Mammary microvascular endothelial cell (primary cell): ENCODE results near the gene CNTD1. TPM values are rescaled to one million over a fixed set of nuclear protein-coding genes. Genes with fewer than 3 reads are reported as not detected.

ENCODE experiments used
- total RNA-seq: library from RNA; depleted of rRNA; stranded (reverse); fragments of >200 nt; gene quantifications from 2 replicates; pipeline ENCODE4 v1.2.3, GENCODE V29; 2015

The CNTD1 gene, protein sequence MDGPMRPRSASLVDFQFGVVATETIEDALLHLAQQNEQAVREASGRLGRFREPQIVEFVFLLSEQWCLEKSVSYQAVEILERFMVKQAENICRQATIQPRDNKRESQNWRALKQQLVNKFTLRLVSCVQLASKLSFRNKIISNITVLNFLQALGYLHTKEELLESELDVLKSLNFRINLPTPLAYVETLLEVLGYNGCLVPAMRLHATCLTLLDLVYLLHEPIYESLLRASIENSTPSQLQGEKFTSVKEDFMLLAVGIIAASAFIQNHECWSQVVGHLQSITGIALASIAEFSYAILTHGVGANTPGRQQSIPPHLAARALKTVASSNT
- total RNA-seq = not detected in 2 replicates

GRCh38 chr17:42798383-42799380, at the start of gene CNTD1, which contains the start of gene COA3:
TSS of gene CNTD1 (plus strand) at chr17:42798861. CDS start at chr17:42799068, 207 bp downstream.
TSS of gene COA3 (minus strand) at chr17:42798704. CDS start at chr17:42798681, 23 bp downstream.

GRCh38 chr17:42760652-42761581, 37.7 kb upstream of the CNTD1 start, which contains the start of gene RAMP2:
TSS of gene RAMP2 (plus strand) at chr17:42761227. CDS start at chr17:42761262, 35 bp downstream.

GRCh38 chr17:42773290-42774035, 25.2 kb upstream of the CNTD1 start, which contains the start of gene VPS25:
TSS of gene VPS25 (plus strand) at chr17:42773449. CDS start at chr17:42773476, 27 bp downstream.

GRCh38 chr17:42779936-42780850, 18.5 kb upstream of the CNTD1 start, which contains the start of gene WNK4:
TSS of gene WNK4 (plus strand) at chr17:42780610. CDS start at chr17:42780699, 89 bp downstream.

GRCh38 chr17:42832934-42833766, 34.5 kb downstream of the CNTD1 start, which contains the start of gene PSME3:
TSS of gene PSME3 (plus strand) at chr17:42833397. CDS start at chr17:42833632, 235 bp downstream.

DNA sequence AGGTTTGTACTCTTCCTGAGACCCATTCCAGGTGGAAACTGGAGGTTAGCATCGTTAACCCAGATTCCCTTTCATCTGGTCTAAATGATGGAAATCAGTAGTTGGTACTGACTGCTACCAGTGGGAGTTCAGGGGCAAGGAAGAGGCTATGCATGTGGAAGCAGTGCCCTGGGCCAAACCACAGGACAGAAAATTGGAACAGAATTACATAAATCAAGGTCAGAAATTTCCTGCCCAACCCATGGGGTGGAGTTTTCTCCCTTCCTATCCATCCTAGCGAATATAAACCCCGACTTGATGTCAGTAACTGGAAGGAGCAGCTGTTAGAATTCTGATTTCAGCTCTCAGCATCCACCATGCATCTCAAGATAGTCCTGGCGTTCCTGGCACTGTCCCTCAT, 45.6 kb downstream of the CNTD1 start, which contains the start of gene AOC2:
Gene AOC2, plus strand, starts transcription at position 310 of the 400 bp plus-strand sequence. Its CDS starts 47 bp downstream, at position 357.

GRCh38 chr17:42850954-42851353, 52.3 kb downstream of the CNTD1 start, which contains the start of gene AOC3:
TSS of gene AOC3 (plus strand) at chr17:42851199. CDS start at chr17:42851344, 145 bp downstream.

Other genes starting within 250 kb of the CNTD1 start
- gene HSD17B1, start 245.9 kb upstream of the CNTD1 start, total RNA-seq = 0.05 TPM in 1 of 2 replicates, not detected in the other
- 36.2 and 46.4 TPM in 2 replicates for gene COASY, start 236.7 kb upstream of the CNTD1 start, total RNA-seq
- gene MLX, start 231.8 kb upstream of the CNTD1 start, total RNA-seq = 31.0 and 33.3 TPM in 2 replicates
- gene PSMC3IP, start 221.1 kb upstream of the CNTD1 start, total RNA-seq = 13.1 and 13.2 TPM in 2 replicates
- gene RETREG3, start 189.5 kb upstream of the CNTD1 start, total RNA-seq = 30.9 and 34.6 TPM in 2 replicates
- 104 and 106 TPM in 2 replicates for gene TUBG1, start 189.2 kb upstream of the CNTD1 start, total RNA-seq
- gene TUBG2, start 139.6 kb upstream of the CNTD1 start, total RNA-seq = 2.6 and 6.4 TPM in 2 replicates
- gene PLEKHH3, start 121.9 kb upstream of the CNTD1 start, total RNA-seq = 9.1 and 10.4 TPM in 2 replicates
- 2.9 and 9.1 TPM in 2 replicates for gene CCR10, start 117.0 kb upstream of the CNTD1 start, total RNA-seq
- 38.2 and 40.8 TPM in 2 replicates for gene CNTNAP1, start 116.3 kb upstream of the CNTD1 start, total RNA-seq
- 9.0 and 13.3 TPM in 2 replicates for gene EZH1, start 53.8 kb upstream of the CNTD1 start, total RNA-seq
- gene RAMP2, start 37.6 kb upstream of the CNTD1 start, total RNA-seq = 9.6 and 14.4 TPM in 2 replicates
- 70.7 and 88.0 TPM in 2 replicates for gene VPS25, start 25.4 kb upstream of the CNTD1 start, total RNA-seq
- gene WNK4, start 18.3 kb upstream of the CNTD1 start, total RNA-seq = 2.9 and 3.7 TPM in 2 replicates
- gene COA3, start 157 bp upstream of the CNTD1 start, total RNA-seq = 85.2 and 103 TPM in 2 replicates
- 97.8 and 99.6 TPM in 2 replicates for gene BECN1, start 25.4 kb downstream of the CNTD1 start, total RNA-seq
- gene PSME3, start 34.5 kb downstream of the CNTD1 start, total RNA-seq = 119 and 146 TPM in 2 replicates
- gene AOC2, start 45.7 kb downstream of the CNTD1 start, total RNA-seq = 0.20 and 0.27 TPM in 2 replicates
- gene AOC3, start 52.3 kb downstream of the CNTD1 start, total RNA-seq = 0.40 TPM in 1 of 2 replicates, not detected in the other
- gene G6PC1, start 101.9 kb downstream of the CNTD1 start, total RNA-seq = not detected in 2 replicates
- gene AARSD1, start 165.6 kb downstream of the CNTD1 start, total RNA-seq = 24.7 and 41.7 TPM in 2 replicates
- gene PTGES3L, start 181.2 kb downstream of the CNTD1 start, total RNA-seq = not detected in 2 replicates
- 8.6 and 10.1 TPM in 2 replicates for gene RUNDC1, start 181.7 kb downstream of the CNTD1 start, total RNA-seq
- 1,175 and 1,267 TPM in 2 replicates for gene RPL27, start 199.6 kb downstream of the CNTD1 start, total RNA-seq
- gene IFI35, start 207.9 kb downstream of the CNTD1 start, total RNA-seq = 93.7 and 97.2 TPM in 2 replicates
- gene VAT1, start 223.5 kb downstream of the CNTD1 start, total RNA-seq = 810 and 880 TPM in 2 replicates
- gene RND2, start 226.4 kb downstream of the CNTD1 start, total RNA-seq = under 0.01 and 0.20 TPM in 2 replicates